Memory B cell (primary cell): Measurements from ENCODE around the gene CLEC5A.
"Not testable (repeated sequence)": the region's sequence is repeated elsewhere in the genome, so short reads cannot be mapped to it uniquely, and the experiment has no call there.

ENCODE experiments used
- ATAC-seq: fragments of 150-1000 bp; cut with Tn5 transposase; 2 replicates; pipeline ENCODE4 v1.10.0; 2021; ENCODE audit warnings: low read depth, mild to moderate bottlenecking, moderate library complexity
- DNase-seq, 2 donors: peaks; one replicate each; pipeline ENCODE4 v3.0.0; 2022; ENCODE audit warnings: low spot score in 2 of 2
- H3K27ac Mint-ChIP-seq: one replicate; pipeline ENCODE4 v1.8.0; 2022; ENCODE audit warnings: mild to moderate bottlenecking, moderate library complexity, mixed read lengths
- H3K27me3 Mint-ChIP-seq: one replicate; pipeline ENCODE4 v1.8.0; 2022; ENCODE audit warnings: mixed read lengths
- H3K36me3 Mint-ChIP-seq: one replicate; pipeline ENCODE4 v1.8.0; 2022; ENCODE audit warnings: mild to moderate bottlenecking, mixed read lengths
- H3K4me1 Mint-ChIP-seq: one replicate; pipeline ENCODE4 v1.8.0; 2022; ENCODE audit warnings: mixed read lengths
- H3K4me3 Mint-ChIP-seq: one replicate; pipeline ENCODE4 v1.8.0; 2022; ENCODE audit warnings: mild to moderate bottlenecking, moderate library complexity, mixed read lengths
- H3K9me3 Mint-ChIP-seq: one replicate; pipeline ENCODE4 v1.8.0; 2022; ENCODE audit warnings: mixed read lengths

The CLEC5A gene

GRCh38 chr7:141946796-141947195 lies at the start of gene CLEC5A:
TSS of gene CLEC5A (minus strand) at chr7:141946974. CDS start at chr7:141946292, 682 bp downstream.
- peaks cover 2% of the 10 kb centered on the region for H3K27me3 Mint-ChIP-seq
- ATAC-seq (no peak), DNase-seq (no peak)
- H3K27ac Mint-ChIP-seq, result no peak within 1 kb of the TSS
- H3K4me1 Mint-ChIP-seq, result no peaks in the 10 kb centered on the region
- no peak within 1 kb of the TSS for H3K4me3 Mint-ChIP-seq
- H3K9me3 Mint-ChIP-seq, result peaks cover 1% of the 10 kb centered on the region
- no peaks in the 10 kb centered on the region for H3K36me3 Mint-ChIP-seq

DNA sequence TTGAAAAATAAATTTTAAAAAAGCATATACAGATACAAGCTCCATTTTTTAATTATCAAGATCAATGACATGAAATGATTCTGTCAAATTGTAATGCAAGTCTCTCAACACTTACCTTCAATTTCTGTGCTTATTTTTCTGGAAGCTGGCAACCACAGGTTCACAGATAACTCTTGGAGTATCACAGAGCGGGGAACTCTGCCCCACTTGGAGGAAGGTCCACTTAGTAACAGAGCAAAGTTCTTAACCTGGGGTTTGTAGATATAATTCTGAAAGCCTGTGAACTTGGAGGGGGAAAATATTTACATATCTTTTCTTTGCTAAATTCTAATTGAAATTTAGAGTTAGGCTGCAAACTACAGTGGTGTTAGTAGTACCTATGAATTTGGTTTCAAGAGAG lies 46.6 kb upstream of the CLEC5A start:
- peaks cover 5% of the 10 kb centered on the region for H3K9me3 Mint-ChIP-seq

GRCh38 chr7:141992688-141993087 lies 45.9 kb upstream of the CLEC5A start:
- Mint-ChIP-seq H3K27me3 (peaks cover 3% of the 10 kb centered on the region), H3K36me3 (no peaks in the 10 kb centered on the region), H3K27ac (no peak overlapping the region), H3K4me1 (no peaks in the 10 kb centered on the region), H3K9me3 (peaks cover 4% of the 10 kb centered on the region), H3K4me3 (no peak overlapping the region)
- ATAC-seq (no peak), DNase-seq (no peak)

More for the DNA sequence above, 46.6 kb upstream of the CLEC5A start:
- DNase-seq (no peak), ATAC-seq (no peak)
- H3K36me3 Mint-ChIP-seq, result no peaks in the 10 kb centered on the region
- peaks cover 3% of the 10 kb centered on the region for H3K27me3 Mint-ChIP-seq
- H3K4me3 Mint-ChIP-seq, result no peak overlapping the region
- H3K4me1 Mint-ChIP-seq, result no peaks in the 10 kb centered on the region
- H3K27ac Mint-ChIP-seq, result no peak overlapping the region

GRCh38 chr7:141992156-141992555 lies 45.4 kb upstream of the CLEC5A start:
- Mint-ChIP-seq H3K27ac (no peak overlapping the region), H3K4me3 (no peak overlapping the region), H3K4me1 (no peaks in the 10 kb centered on the region), H3K27me3 (peaks cover 5% of the 10 kb centered on the region), H3K36me3 (no peaks in the 10 kb centered on the region), H3K9me3 (peaks cover 5% of the 10 kb centered on the region)
- DNase-seq (no peak), ATAC-seq (no peak)

DNA sequence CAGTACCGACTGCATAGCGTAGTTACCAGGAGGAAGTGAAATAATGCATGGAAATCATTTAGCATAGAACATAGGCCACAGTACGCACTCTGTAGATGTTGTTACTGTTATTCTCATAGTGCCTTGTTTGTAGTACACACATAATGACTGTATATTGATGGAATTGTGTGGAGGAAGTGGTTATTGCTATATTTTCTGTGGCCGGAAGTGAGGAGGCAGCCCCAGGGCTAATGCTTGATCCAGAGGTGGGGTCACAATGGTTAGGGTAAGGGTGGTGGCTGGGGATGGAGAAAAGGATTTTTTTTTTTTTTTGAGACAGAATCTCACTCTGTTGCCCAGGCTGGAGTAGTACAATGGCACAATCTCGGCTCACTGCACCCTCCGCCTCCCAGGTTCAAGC lies 44.4 kb upstream of the CLEC5A start:
- Mint-ChIP-seq H3K27me3 (peaks cover 3% of the 10 kb centered on the region), H3K4me1 (no peaks in the 10 kb centered on the region), H3K36me3 (no peaks in the 10 kb centered on the region), H3K9me3 (peaks cover 2% of the 10 kb centered on the region), H3K27ac (no peak overlapping the region), H3K4me3 (no peak overlapping the region)
- ATAC-seq (no peak), DNase-seq (no peak)

DNA sequence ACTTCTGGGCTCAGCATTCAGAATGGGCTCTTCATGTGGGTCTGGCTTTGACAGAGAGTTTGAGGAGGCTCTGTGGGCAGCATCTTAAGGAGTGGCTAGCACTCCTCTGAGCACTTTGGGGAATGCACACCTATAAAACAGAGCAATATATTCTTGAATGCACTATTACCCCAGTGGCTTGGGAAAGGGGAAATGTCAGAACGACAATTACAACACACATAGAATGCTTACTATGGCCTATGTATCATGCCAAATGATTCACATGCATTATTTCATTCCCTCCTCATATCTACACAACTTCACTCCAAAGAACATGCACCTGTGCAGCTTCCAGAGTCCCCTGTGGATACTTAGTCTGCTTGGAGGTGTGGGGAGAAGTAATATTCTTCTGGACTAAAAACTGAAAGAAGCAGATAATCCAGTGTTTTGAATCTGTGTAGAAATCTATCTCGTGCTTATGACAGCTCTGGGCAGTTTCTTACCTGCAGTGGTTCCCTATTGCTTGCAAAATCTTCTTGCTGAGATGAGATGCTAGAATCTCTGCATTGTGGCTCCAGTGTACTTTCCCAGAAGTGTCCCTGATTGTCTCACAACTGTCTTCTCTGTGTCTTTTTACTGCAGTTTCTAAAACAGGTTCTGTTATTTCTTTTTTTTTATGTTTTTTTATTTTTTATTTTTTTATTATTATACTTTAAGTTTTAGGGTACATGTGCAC lies 43.4 kb upstream of the CLEC5A start:
- peaks cover 2% of the 10 kb centered on the region for H3K9me3 Mint-ChIP-seq
- peaks cover 2% of the 10 kb centered on the region for H3K27me3 Mint-ChIP-seq
- H3K4me1 Mint-ChIP-seq, result no peaks in the 10 kb centered on the region
- H3K36me3 Mint-ChIP-seq, result no peaks in the 10 kb centered on the region
- H3K4me3 Mint-ChIP-seq, result no peak overlapping the region
- DNase-seq (no peak), ATAC-seq (no peak)
- H3K27ac Mint-ChIP-seq, result no peak overlapping the region

- H3K27me3 Mint-ChIP-seq, H3K9me3 Mint-ChIP-seq, H3K27ac Mint-ChIP-seq, DNase-seq, ATAC-seq, H3K4me3 Mint-ChIP-seq, H3K36me3 Mint-ChIP-seq, H3K4me1 Mint-ChIP-seq: not testable (repeated sequence)
These were observed 41.0 kb upstream of the CLEC5A start for GRCh38 chr7:141987803-141988202.

GRCh38 chr7:141986923-141987322 lies 40.1 kb upstream of the CLEC5A start:
- no peak for DNase-seq
- Mint-ChIP-seq H3K4me3 (no peak overlapping the region), H3K4me1 (no peaks in the 10 kb centered on the region), H3K27ac (no peak overlapping the region), H3K36me3 (no peaks in the 10 kb centered on the region), H3K9me3 (peaks cover 2% of the 10 kb centered on the region), H3K27me3 (peaks cover 2% of the 10 kb centered on the region)
- no peak for ATAC-seq

- H3K36me3 Mint-ChIP-seq, H3K4me3 Mint-ChIP-seq, DNase-seq, ATAC-seq, H3K9me3 Mint-ChIP-seq, H3K27ac Mint-ChIP-seq, H3K4me1 Mint-ChIP-seq, H3K27me3 Mint-ChIP-seq: not testable (repeated sequence)
These were observed 39.2 kb upstream of the CLEC5A start for GRCh38 chr7:141985926-141986325.

GRCh38 chr7:141979568-141979967 lies 32.8 kb upstream of the CLEC5A start:
- Mint-ChIP-seq H3K27ac (no peak overlapping the region), H3K4me3 (no peak overlapping the region), H3K4me1 (peaks cover 3% of the 10 kb centered on the region), H3K9me3 (peaks cover 2% of the 10 kb centered on the region), H3K27me3 (no peaks in the 10 kb centered on the region), H3K36me3 (peaks cover 2% of the 10 kb centered on the region)
- DNase-seq (no peak), ATAC-seq (no peak)

GRCh38 chr7:141978351-141978750 lies 31.6 kb upstream of the CLEC5A start:
- Mint-ChIP-seq H3K4me3 (no peak overlapping the region), H3K27ac (no peak overlapping the region), H3K27me3 (no peaks in the 10 kb centered on the region), H3K9me3 (peaks cover 2% of the 10 kb centered on the region), H3K4me1 (peaks cover 3% of the 10 kb centered on the region), H3K36me3 (peaks cover 2% of the 10 kb centered on the region)
- DNase-seq (no peak), ATAC-seq (no peak)

GRCh38 chr7:141976524-141977245 lies 29.9 kb upstream of the CLEC5A start:
- no peaks in the 10 kb centered on the region for H3K27me3 Mint-ChIP-seq
- no peak overlapping the region for H3K27ac Mint-ChIP-seq
- peaks cover 2% of the 10 kb centered on the region for H3K9me3 Mint-ChIP-seq
- no peak for ATAC-seq
- H3K4me3 Mint-ChIP-seq, result peak overlapping the region; percentile 64
- DNase-seq, result no peak
- H3K4me1 Mint-ChIP-seq, result peaks cover 3% of the 10 kb centered on the region
- peaks cover 2% of the 10 kb centered on the region for H3K36me3 Mint-ChIP-seq

DNA sequence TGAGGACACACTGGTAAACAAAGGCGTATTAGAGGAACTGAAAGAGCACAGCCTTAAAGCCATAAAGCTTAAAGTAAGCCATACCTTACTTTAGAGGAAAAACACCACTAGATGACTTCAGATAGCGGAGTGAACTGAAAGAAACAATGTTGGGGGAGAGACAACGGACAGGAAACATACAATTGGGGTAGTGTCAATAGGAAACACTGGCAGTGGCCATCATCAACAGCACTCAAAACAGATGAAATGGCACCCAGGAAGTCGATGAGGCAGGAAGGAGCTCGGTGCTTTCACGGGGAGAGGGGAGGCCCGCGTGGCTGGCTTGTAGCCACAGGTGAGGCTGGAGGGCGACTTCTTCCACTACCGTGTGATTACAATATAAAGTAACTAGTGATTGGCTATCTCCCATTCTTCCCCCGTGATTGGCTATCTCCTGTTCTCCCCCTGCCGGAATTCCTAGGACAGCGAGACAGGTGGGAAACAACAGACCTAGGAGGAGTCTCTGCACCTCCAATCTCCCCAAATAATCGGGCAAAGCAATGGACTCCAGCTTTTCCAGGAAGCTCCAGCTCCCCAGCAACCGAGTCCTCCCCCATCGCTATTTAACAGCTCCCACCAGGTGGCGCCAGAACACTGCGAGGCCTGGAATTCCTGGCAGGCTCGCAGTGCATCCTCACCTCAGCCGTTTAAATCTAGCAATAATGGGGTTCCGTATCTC lies 29.2 kb upstream of the CLEC5A start:
- H3K4me1 Mint-ChIP-seq, result peaks cover 3% of the 10 kb centered on the region
- peaks cover 2% of the 10 kb centered on the region for H3K9me3 Mint-ChIP-seq
- no peaks in the 10 kb centered on the region for H3K27me3 Mint-ChIP-seq
- DNase-seq, result peak; percentile 19 to 20
- peak; percentile 78 for ATAC-seq
- peak overlapping the region; percentile 52 for H3K27ac Mint-ChIP-seq
- H3K4me3 Mint-ChIP-seq, result peak overlapping the region; percentile 64
- peaks cover 2% of the 10 kb centered on the region for H3K36me3 Mint-ChIP-seq

DNA sequence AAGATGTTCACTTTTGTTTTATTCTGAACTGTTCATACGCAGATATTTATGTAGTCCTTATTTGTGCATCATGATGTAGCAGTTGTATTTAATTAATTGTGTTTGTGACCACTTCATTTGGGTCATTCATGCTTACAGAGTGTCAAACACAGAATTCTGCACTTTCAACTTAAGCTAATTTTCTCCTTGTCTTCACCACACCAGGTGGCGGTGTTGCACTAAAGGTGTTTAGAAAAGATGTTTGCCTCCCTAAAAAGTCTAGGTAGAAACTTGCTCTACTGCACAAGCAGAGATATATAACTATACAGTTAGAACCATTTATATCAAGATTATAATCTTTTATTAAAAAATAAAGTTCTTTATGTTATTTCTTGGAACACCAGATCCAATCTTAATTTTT lies 28.1 kb upstream of the CLEC5A start:
- no peak overlapping the region for H3K4me3 Mint-ChIP-seq

More for the DNA sequence above, 28.1 kb upstream of the CLEC5A start:
- DNase-seq (no peak), ATAC-seq (no peak)
- no peaks in the 10 kb centered on the region for H3K27me3 Mint-ChIP-seq
- peaks cover 2% of the 10 kb centered on the region for H3K9me3 Mint-ChIP-seq
- H3K4me1 Mint-ChIP-seq, result peaks cover 3% of the 10 kb centered on the region
- H3K27ac Mint-ChIP-seq, result no peak overlapping the region
- peaks cover 2% of the 10 kb centered on the region for H3K36me3 Mint-ChIP-seq
